OCI-LY3 (cell line): ENCODE measurements around the gene AMPD2.

Experiments
- H2AFZ ChIP-seq: fragments of 200-600, 300-600 bp; shearing (Covaris generic); 2 replicates; pipeline ENCODE4 v1.6.0; 2014; ENCODE audit warnings: antibody characterized with exemption, low read depth, low read length
- H3K27ac ChIP-seq: fragments of 200-600, 300-600 bp; sonication (generic); 2 replicates; pipeline ENCODE4 v1.5.1; 2014; ENCODE audit warnings: mild to moderate bottlenecking, low read length, moderate library complexity, mixed read lengths
- H3K27me3 ChIP-seq: fragments of 200-600, 300-600 bp; sonication (generic); 2 replicates; pipeline ENCODE4 v1.6.1; 2014; ENCODE audit warnings: low read depth, low read length, mixed read lengths
- H3K36me3 ChIP-seq: fragments of 200-600, 300-600 bp; sonication (generic); replicated peaks from 2 replicates; pipeline ENCODE3; 2014; ENCODE audit warnings: low read depth, low read length, mixed read lengths
- H3K4me1 ChIP-seq: fragments of 300-600, 200-600 bp; sonication (generic); 2 replicates; pipeline ENCODE4 v1.6.1; 2014; ENCODE audit warnings: low read length, mixed read lengths
- H3K4me2 ChIP-seq: fragments of 200-600, 300-600 bp; sonication (generic); 2 replicates; pipeline ENCODE4 v1.6.1; 2014; ENCODE audit warnings: low read length, mixed read lengths
- H3K4me3 ChIP-seq: fragments of 300-600, 200-600 bp; sonication (generic); 2 replicates; pipeline ENCODE4 v1.5.1; 2014; ENCODE audit warnings: antibody characterized with exemption, mild to moderate bottlenecking, low read length, moderate library complexity
- H3K79me2 ChIP-seq: fragments of 300-600, 200-600 bp; shearing (Covaris generic); 2 replicates; pipeline ENCODE4 v1.6.1; 2014; ENCODE audit warnings: mild to moderate bottlenecking, low read length, mixed read lengths
- H3K9ac ChIP-seq: fragments of 300-600, 200-600 bp; shearing (Covaris generic); 2 replicates; pipeline ENCODE4 v1.6.0; 2014; ENCODE audit warnings: mild to moderate bottlenecking, low read length, moderate library complexity
- H3K9me3 ChIP-seq: fragments of 200-600, 300-600 bp; shearing (Covaris generic); 2 replicates; pipeline ENCODE4 v1.6.1; 2014; ENCODE audit warnings: low read length, mixed read lengths; ENCODE audit not compliant: insufficient read depth
- H4K20me1 ChIP-seq: fragments of 200-600, 300-600 bp; sonication (generic); 2 replicates; pipeline ENCODE4 v1.6.1; 2016; ENCODE audit warnings: low read length, mixed read lengths; ENCODE audit not compliant: insufficient read depth
- EZH2phosphoT487 ChIP-seq: fragments of 200-600 bp; shearing (Covaris generic); IDR thresholded peaks from 2 replicates; pipeline ENCODE4 v1.6.1; 2018; ENCODE audit warnings: antibody characterized with exemption, mixed run types, low read depth
- TF ChIP-seq, protein P1 (sequence below): fragments of 200-600, 300-600 bp; sonication (generic); IDR thresholded peaks from 2 replicates; pipeline ENCODE4 v1.5.1; 2014; ENCODE audit warnings: antibody characterized with exemption, low read length, low read depth

AMPD2 gene

DNA sequence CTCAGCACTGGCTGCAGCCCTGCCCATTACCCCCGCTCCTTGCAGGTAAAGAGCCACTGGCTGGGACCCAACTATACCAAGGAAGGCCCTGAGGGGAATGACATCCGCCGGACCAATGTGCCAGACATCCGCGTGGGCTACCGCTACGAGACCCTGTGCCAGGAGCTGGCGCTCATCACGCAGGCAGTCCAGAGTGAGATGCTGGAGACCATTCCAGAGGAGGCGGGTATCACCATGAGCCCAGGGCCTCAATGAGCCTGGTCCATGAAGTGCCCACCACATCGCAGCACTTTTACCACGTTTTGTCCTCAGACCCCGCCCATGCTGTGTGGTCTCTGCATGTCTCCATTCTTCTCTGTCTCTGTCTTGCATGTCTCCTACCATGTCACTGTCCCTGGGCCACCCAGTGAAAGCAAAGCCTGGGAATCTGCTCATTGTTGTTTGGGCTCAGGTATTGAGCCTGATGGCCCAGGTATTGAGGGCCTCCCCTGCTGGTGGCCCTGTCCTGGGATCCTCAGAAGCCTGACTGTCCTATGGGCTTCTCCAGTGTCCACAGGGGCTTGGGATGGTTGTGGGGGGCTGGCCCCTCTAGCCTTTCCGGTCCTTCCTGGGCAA lies 11.4 kb downstream of the AMPD2 start:
- peaks cover 8% of the 10 kb centered on the region for H3K36me3 ChIP-seq
- H3K4me2 ChIP-seq: no peak overlapping the region
- H4K20me1 ChIP-seq: no peaks in the 10 kb centered on the region
- TF ChIP-seq, protein P1, sequence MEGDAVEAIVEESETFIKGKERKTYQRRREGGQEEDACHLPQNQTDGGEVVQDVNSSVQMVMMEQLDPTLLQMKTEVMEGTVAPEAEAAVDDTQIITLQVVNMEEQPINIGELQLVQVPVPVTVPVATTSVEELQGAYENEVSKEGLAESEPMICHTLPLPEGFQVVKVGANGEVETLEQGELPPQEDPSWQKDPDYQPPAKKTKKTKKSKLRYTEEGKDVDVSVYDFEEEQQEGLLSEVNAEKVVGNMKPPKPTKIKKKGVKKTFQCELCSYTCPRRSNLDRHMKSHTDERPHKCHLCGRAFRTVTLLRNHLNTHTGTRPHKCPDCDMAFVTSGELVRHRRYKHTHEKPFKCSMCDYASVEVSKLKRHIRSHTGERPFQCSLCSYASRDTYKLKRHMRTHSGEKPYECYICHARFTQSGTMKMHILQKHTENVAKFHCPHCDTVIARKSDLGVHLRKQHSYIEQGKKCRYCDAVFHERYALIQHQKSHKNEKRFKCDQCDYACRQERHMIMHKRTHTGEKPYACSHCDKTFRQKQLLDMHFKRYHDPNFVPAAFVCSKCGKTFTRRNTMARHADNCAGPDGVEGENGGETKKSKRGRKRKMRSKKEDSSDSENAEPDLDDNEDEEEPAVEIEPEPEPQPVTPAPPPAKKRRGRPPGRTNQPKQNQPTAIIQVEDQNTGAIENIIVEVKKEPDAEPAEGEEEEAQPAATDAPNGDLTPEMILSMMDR: no peak
- no peak for TF ChIP-seq EZH2phosphoT487
- no peak overlapping the region for H2AFZ ChIP-seq
- H3K4me1 ChIP-seq: peaks cover 20% of the 10 kb centered on the region
- no peaks in the 10 kb centered on the region for H3K79me2 ChIP-seq
- H3K4me3 ChIP-seq: no peak overlapping the region
- no peak overlapping the region for H3K27ac ChIP-seq
- H3K9me3 ChIP-seq: no peaks in the 10 kb centered on the region
- H3K27me3 ChIP-seq: no peaks in the 10 kb centered on the region
- H3K9ac ChIP-seq: no peak overlapping the region

DNA sequence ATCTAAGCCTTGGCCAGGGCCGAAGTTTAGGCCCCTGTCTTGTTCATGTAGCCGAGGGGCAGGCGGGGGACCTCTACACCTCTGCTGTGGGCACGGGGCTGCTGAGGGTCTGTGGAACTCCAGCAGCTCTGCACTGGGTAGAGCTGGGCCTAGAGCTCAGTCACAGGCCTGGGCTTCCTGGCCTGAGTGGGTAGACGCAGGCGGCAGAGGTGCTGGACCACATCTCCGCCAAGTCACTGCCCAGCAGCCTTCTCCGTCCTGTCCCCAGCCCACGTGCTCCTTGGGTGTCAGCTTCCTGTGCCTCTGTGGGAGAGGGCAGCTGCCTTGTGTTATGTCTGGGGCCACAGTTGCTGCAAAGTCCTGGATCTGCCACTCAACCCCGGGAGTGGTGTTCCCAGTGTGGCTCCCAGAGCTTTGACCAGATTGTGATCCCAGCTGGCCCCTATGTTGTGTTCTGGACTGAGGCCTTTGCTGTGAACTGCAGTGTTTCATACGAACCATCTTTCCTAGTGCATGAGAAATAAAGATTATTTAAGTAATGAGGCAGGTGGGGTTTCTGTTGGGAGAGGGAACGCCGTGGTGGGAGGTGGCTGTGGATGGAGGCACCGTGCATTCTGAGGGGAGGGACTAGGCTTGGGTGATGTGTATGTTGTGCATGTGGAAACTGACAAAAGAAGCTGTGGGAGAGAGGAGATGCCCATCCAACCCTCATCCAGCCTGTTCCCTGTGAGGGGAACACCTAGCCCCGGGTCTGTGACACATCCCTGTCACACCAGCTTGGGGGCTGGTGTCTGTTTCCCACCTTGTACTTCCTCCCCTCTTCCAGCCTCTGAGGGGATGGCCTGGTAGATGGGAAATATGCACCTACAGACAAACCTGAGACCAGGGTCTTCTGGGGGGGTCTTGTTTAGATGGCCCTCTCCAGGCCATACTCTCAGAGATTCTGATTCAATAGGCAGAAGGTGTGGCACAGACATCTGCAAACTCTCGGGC lies 12.2 kb downstream of the AMPD2 start:
- Histone ChIP-seq H3K36me3 (peaks cover 8% of the 10 kb centered on the region), H3K9ac (no peak overlapping the region), H4K20me1 (no peaks in the 10 kb centered on the region), H3K4me1 (peaks cover 24% of the 10 kb centered on the region), H3K27ac (no peak overlapping the region), H3K79me2 (no peaks in the 10 kb centered on the region), H3K27me3 (no peaks in the 10 kb centered on the region), H3K4me3 (no peak overlapping the region), H3K4me2 (no peak overlapping the region), H3K9me3 (no peaks in the 10 kb centered on the region), H2AFZ (no peak overlapping the region)
- TF ChIP-seq, protein P1: no peak
- no peak for TF ChIP-seq EZH2phosphoT487

DNA sequence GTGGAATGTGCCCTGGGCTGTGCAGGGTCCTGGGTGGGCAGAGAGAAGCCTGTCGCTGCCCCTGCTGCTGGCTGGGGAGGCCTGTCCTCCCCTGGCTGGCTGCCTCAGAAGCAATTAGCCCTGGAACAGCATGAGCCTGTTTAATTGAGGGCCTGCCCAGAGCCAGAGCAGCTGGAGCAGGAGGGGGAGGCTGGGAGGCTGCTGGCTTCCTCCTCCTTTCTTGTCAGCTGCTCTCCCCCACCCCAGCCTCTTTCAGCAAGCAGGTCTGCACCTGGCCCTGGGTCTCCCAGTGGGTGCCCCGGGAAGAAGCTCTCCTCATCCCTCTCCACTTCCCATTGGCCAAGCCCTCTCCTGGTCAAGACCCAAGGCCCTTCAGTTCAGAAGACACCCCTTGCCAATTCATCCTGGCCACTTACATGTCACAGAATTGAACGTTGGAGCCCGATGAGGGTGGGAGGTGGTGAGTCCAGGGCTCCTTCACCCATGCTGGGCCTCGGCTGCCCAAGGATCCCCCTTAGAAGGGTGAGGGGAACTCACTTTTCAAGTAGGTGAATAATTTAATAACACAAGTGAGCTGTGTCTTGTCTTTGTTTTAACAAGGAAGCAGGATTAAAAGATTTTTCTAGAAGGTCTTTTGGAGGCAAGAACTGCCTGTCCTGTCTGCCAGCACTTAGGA lies 13.2 kb downstream of the AMPD2 start:
- no peaks in the 10 kb centered on the region for H3K27me3 ChIP-seq
- no peak overlapping the region for H3K4me2 ChIP-seq
- no peaks in the 10 kb centered on the region for H3K9me3 ChIP-seq
- no peak overlapping the region for H3K4me3 ChIP-seq
- H2AFZ ChIP-seq: no peak overlapping the region
- no peak for TF ChIP-seq EZH2phosphoT487
- TF ChIP-seq, protein P1: no peak
- H4K20me1 ChIP-seq: no peaks in the 10 kb centered on the region
- no peaks in the 10 kb centered on the region for H3K79me2 ChIP-seq
- peaks cover 24% of the 10 kb centered on the region for H3K4me1 ChIP-seq
- H3K9ac ChIP-seq: no peak overlapping the region
- no peak overlapping the region for H3K27ac ChIP-seq
- H3K36me3 ChIP-seq: peaks cover 8% of the 10 kb centered on the region

DNA sequence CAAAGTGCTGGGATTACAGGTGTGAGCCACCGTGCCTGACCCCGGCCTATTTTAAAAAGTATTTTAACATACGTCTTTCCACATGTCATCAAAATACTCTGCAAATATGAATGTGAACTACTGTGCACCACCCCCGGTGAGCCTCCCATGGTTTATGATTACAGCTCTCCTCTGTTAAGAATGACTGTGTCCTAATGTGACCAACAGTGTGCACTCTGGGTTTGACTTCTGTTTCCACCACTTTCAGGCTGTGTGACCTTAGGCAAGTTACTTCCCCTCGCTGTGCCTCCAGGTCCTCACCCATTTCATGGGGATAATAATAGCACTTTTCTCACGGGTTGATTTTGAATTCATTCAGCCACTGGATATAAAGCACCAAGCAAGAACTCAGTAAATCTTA lies 14.7 kb downstream of the AMPD2 start:
- Histone ChIP-seq H3K4me2 (peak overlapping the region; percentile 75), H4K20me1 (no peaks in the 10 kb centered on the region), H3K27ac (peak overlapping the region; percentile 43; the same call in 1 of the 2 replicates), H3K79me2 (no peaks in the 10 kb centered on the region), H3K9me3 (no peaks in the 10 kb centered on the region), H3K36me3 (peaks cover 8% of the 10 kb centered on the region), H3K9ac (no peak overlapping the region; the same call in 1 of the 2 replicates), H3K4me1 (peaks cover 24% of the 10 kb centered on the region), H3K4me3 (peak overlapping the region; percentile 53), H2AFZ (no peak overlapping the region), H3K27me3 (no peaks in the 10 kb centered on the region)
- no peak for TF ChIP-seq EZH2phosphoT487
- TF ChIP-seq, protein P1: no peak
